ENCODE results near the gene OGDHL.
"Not testable (repeated sequence)": the region's sequence is repeated elsewhere in the genome, so short reads cannot be mapped to it uniquely, and the experiment has no call there.

Gene OGDHL

DNA sequence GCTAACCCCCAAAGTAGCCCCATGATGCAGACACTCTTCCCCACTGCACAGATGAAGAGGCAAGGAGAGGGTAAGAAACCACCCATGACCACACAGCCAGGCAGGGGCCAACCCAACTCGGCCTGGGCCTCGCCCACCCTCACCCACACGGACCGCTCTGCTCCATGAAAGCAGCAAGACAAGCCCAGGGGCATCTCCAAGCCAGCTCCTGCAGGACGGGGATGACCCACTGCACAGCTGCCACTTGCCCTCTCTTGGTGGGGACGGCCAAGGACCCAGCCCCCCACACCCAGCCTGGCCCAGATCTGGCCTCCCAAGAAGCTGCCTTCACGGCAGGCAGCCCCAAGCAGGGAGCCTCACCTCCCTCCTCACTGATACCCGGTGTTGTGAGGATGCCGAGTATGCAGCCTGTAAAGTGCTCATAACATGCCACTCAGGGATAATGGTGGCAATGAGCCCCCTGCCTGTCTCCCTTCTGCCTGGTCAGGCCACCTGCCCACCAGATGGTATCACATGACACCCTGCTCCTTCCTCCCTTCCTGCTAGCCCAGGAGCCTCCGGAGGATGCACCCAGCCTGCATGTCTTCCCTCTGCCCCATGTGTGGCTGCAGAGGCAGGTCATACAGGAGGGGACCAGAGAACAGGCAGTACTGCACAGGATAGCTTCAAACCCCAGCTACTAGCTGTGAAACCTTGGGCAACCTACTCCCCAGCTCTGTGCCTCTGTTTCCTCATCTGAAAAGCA, 23.3 kb downstream of the OGDHL start:
- DNase-seq (ENCODE audit: low spot score) = no peak

DNA sequence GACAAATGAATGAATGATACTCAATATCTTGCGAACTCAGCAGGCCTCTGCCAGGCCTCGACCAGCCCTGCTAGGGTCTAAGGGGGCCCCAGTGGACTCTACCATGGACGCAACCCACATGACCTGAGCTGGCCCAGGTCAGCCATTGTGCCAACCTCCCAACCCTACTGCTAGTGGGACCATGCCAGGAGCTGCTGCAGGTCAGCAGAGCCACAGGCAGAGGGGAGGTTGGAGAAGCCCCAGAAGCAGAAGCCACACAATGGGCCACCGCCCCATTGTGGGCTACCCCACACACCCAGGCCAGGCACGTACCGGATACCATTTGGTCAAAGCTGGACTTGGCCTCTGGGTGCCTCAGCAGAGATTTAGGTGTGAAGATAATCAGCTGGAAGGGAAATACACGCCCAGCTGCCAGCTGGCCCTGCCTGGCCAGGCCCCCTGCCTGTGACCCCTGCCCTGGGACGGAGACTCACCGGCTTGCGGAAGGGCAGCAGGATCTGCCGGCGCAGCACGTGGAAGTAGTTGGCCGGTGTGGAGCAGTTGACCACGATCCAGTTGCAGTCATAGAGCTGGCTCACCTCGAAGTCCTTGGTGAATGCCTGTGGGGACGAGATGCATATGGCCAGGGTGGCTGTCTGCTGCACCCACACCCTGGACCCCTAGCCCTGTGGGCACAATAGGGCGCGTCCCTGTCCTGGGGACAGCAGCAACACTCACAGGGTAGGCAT, 24.5 kb downstream of the OGDHL start:
- DNase-seq (ENCODE audit: low spot score) = no peak

GRCh38 chr10:49736564-49737113, 25.5 kb downstream of the OGDHL start:
- DNase-seq (ENCODE audit: low spot score) = no peak

DNA sequence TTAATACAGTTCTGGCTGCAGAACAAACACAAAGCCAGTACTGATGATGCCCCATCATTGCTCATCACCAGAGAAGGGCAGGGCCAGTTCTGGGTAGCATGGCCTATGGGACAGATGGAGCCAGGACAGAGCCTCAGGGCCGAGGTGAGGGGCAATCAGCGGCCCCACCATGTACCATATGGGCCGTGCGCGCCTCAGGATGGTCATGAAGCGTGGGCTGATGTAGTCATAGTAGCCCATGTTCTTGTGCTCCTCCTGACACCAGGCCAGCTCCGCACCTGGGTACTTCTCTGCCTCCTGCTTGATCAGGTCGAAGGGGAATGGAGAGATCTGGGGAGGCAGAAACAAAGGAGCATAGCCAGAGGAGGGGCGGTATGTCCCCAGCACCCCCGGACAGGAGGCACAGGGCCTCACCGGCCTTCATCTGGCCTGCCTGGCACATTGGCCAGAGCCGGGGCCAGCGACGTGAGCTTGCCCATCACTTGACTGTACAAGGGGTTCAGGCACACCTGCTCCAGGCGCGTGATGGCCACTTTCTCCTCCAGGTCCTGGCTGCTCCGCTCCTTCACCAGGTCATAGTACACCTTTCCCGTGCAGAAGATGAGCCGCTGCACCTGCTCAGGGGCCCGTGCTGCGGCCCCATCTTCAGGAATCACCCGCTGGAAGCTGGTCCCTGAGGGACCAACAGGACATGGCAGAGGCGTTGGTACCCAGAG, 26.1 kb downstream of the OGDHL start:
- no peak for DNase-seq (ENCODE audit: low spot score)

- no peak for DNase-seq (ENCODE audit: low spot score)
These were observed 27.0 kb downstream of the OGDHL start for GRCh38 chr10:49735161-49735560.

- no peak for DNase-seq (ENCODE audit: low spot score)
These were observed 27.4 kb downstream of the OGDHL start for GRCh38 chr10:49734676-49735075.

GRCh38 chr10:49733866-49734265, 28.3 kb downstream of the OGDHL start:
- no peak for DNase-seq (ENCODE audit: low spot score)

DNA sequence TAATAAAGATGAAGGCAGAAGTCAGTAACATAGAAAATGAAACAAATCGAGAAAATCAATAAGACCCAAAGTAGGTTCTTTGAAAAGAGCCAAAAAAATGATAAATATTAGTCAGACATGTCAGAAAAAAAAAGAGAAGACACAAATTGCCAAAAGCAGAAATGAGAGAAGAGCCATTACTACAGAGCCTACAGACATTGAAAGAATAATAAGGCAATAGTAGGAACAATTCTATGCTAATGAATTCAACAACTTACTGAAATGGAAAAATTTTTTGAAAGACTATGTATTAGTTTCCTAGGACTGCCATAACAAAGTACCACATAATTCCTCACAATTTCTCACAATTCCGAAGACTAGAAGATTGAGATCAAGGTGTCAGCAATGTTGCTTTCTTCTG, 35.5 kb downstream of the OGDHL start:
- no peak for DNase-seq (ENCODE audit: low spot score)

DNA sequence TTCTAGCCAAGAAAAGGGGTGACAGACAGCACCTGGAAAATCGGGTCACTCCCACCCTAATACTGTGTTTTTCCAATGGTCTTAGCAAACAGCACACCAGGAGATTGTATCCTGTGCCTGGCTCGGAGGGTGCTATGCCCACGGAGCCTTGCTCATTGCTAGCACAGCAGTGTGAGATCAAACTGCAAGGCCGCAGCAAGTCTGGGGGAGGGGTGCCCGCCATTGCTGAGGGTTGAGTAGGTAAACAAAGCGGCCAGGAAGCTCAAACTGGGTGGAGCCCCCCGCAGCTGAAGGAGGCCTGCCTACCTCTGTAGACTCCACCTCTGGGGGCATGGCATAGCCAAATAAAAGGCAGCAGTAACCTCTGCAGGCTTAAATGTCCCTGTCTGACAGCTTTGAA, 47.0 kb downstream of the OGDHL start:
- DNase-seq (ENCODE audit: low spot score) = not testable (repeated sequence)

DNA sequence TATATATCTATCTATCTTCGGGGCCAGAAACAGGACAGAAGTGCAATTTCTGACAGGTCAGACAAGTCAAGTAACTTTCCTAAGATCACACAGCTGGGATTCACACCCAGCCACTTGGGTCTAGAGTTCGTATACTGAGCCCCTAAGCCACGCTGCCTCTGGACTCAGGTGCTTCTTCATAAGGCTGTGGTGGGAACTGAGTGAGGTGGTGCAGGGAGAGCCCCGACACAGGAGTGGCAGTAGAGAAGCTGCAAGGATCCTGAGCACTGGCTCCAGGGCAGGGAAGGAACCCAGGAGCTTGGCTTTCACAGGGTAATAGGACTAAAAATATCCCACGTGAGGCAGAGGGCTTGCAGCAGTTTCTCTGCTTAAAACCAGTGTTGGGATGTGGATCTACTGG, 48.9 kb downstream of the OGDHL start:
- no peak for DNase-seq (ENCODE audit: low spot score)

- DNase-seq (ENCODE audit: low spot score) = no peak
These were observed 50.6 kb downstream of the OGDHL start for GRCh38 chr10:49711481-49711880.

- no peak for DNase-seq (ENCODE audit: low spot score)
These were observed 51.2 kb downstream of the OGDHL start for GRCh38 chr10:49710966-49711365.

GRCh38 chr10:49709934-49710333, 52.2 kb downstream of the OGDHL start:
- DNase-seq (ENCODE audit: low spot score) = no peak

- no peak for DNase-seq (ENCODE audit: low spot score)
These were observed 54.5 kb downstream of the OGDHL start for GRCh38 chr10:49707585-49707984.

DNA sequence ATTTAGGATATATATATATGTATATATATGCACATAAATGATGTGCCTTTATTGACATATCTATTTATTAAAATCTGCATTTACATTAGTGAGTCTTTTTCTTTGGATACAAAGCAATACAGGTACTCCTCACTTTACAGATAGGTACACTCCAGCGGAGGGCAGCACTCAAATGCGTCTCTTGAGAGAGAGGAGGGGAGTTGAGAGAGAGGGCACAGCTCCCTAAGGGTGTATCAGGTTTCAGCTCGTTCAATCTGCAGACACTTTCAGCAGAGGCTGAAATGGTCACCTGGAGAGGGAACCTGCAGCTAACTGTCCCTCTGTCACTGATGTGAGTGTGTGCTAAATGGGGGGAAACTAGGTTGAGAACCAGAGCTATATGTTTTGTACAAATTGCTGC, 61.1 kb downstream of the OGDHL start:
- no peak for DNase-seq (ENCODE audit: low spot score)

DNA sequence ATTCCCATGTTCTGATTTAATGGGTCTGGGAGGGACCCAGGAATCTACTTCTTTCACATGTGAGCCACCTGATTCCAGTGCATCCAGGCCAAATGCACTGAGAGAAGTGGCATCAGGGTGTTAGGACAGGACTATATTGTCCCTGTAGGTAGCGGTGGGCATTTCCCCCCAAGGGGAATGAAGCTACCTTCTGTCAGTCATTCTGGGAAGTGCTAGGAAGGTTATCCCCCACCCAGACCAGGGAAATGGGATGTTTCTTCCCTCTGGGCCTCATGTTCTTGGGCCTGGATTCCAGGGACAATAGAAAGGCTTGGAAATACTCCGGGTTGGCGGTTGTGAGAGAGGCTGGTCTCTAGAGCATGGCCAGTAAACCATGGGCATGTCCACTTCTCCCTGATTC, 61.9 kb downstream of the OGDHL start:
- DNase-seq (ENCODE audit: low spot score) = no peak

GRCh38 chr10:49698679-49699078, 63.4 kb downstream of the OGDHL start:
- DNase-seq (ENCODE audit: low spot score) = no peak

DNA sequence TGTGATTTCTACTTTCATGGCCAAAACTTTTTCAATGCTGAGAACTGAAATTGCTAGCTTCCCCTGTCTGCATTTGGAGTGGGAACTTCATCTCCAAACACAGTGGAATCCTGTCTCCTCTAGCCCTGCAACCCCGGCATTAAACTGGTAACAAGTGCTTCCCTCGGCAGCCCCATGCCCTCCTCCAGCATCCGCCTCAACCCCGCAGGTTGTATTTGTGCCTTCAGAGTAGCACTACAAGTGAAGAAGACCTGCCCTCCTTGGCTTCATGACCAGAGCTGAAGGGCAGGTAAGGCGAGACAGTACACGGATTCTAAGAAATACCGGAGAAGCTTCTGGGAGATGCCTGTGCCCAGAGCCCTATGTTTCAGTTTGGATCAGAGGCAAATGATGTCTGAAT, 65.8 kb downstream of the OGDHL start:
- no peak for DNase-seq (ENCODE audit: low spot score)

DNA sequence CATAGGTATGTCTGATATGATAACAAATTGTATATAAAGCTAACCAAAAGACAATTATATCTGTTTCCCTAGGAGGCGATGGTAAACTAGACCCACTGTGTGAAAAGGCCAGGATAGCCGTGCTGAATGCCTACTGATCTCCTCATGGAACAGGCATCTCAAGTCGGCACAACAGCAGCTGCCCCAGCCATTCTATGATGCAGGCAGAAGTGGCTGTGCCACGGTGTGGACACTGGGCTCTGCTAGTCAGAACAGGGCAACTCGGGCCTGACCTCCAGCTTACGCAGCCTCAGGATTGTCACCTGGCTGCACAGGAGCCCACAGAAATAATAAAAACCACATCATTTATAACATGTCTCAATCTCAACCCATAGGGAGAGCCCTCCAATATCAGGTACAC, 67.7 kb downstream of the OGDHL start:
- DNase-seq (ENCODE audit: low spot score) = no peak

DNA sequence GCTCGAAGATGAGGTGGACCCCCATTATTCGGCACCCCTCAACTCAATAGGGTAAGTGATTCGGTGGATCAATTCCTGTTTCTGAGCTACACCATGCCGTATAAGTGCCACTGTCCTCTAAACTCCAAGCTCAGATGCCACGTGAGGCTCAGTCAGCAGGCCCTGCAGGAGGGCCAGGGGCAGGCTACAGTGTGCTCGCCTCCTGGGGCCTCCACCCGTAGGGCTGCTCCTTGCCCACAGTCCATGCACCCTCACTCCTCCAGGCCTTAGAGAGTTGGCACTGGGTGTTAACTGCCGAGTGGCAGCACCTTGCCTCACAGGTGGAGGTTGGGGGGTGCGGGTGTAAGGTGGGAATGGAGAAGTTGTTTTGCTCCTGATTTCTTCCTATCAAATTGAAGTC, 70.5 kb downstream of the OGDHL start:
- DNase-seq (ENCODE audit: low spot score) = no peak

DNA sequence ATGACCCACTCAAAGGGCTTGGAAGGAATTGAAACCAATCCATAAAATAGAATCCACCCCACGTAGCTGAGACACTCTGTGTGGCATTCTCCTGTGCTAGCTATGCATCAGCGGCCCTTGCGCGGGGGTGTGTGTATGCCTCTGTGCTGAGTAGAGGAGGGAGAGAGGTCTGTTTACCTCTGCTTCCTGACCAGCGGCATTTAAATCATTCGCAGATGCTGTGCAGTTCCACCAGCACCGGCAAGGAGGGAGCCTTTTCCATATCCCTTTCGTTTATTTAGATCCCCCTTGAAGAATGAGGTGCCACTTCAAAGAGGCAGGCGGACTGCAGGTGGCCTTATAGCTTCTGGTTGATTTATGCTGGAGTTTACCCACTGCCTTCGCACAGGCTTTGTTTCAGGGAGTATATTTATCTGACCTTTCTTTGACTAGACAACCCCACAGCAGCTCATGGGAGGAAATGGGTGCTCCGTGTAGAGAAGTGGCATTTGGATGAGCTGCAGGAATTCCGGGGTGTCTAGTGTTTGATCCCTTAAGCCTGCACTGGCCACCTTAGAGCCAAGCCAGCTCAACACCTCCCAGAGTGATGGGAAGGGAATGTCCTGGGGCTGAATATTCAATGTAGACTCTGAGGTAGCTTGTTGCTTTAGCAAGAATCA, 71.3 kb downstream of the OGDHL start:
- no peak for DNase-seq (ENCODE audit: low spot score)

DNA sequence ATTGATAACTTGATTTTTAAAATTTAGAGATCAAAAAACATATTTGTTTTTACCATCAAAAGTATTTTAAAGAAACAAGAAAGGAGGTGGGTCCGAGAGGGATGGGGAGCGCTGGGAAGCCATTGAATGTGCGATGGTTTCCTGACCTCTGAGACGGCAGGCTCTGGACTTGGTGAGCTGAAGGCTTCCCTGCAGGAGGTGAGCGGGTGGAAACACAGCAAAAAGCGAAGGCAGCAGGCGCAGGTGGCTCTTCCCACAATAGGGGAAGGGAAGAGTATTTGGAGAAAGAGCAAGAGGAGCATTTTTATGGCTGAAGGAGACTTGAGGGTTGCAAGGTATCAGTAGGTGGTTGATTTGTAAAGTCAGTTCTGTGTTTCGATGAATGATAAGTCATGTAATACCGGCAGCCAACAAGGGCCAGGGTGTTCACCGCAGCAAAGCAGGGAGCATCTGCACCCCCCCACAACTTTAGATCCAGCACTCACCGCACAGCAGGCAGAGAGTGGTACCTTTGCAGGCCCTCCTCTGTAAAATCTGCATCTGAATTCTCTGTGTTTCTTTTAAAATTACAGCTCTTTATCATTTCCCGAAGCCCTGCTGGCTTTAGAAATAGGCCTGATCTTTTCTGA, 72.1 kb downstream of the OGDHL start:
- DNase-seq (ENCODE audit: low spot score) = no peak

All from germinal center (tissue), 1 donor.